ENCODE measurements around the gene PKP1.

The PKP1 gene

GRCh38 chr1:201298396-201299381, 15.4 kb downstream of the PKP1 start:
- TF ChIP-seq POLR2A (IDR thresholded peaks at IDR 0.05; ENCODE audit: low read length) (no peak), GATA1 (IDR thresholded peaks at IDR 0.05; ENCODE audit: low read depth, low read length) (no peak)
- no peak for DNase-seq

GRCh38 chr1:201299968-201300367, 16.7 kb downstream of the PKP1 start:
- no peak for TF ChIP-seq POLR2A (IDR thresholded peaks at IDR 0.05; ENCODE audit: low read length)
- TF ChIP-seq GATA1 (IDR thresholded peaks at IDR 0.05; ENCODE audit: low read depth, low read length), result no peak
- DNase-seq, result peak in 1 of 2 experiments; percentile 17

GRCh38 chr1:201300641-201301040, 17.3 kb downstream of the PKP1 start:
- TF ChIP-seq GATA1 (IDR thresholded peaks at IDR 0.05; ENCODE audit: low read depth, low read length) (no peak), POLR2A (IDR thresholded peaks at IDR 0.05; ENCODE audit: low read length) (no peak)
- no peak for DNase-seq

- no peak for DNase-seq
- TF ChIP-seq POLR2A (IDR thresholded peaks at IDR 0.05; ENCODE audit: low read length) (no peak), GATA1 (IDR thresholded peaks at IDR 0.05; ENCODE audit: low read depth, low read length) (no peak)
These were observed 19.2 kb downstream of the PKP1 start for GRCh38 chr1:201302163-201303152.

GRCh38 chr1:201304126-201304525, 20.8 kb downstream of the PKP1 start:
- no peak for TF ChIP-seq GATA1 (IDR thresholded peaks at IDR 0.05; ENCODE audit: low read depth, low read length)
- DNase-seq, result no peak

- no peak for DNase-seq
- TF ChIP-seq GATA1 (IDR thresholded peaks at IDR 0.05; ENCODE audit: low read depth, low read length) (no peak), POLR2A (IDR thresholded peaks at IDR 0.05; ENCODE audit: low read length) (no peak)
These were observed 22.5 kb downstream of the PKP1 start for GRCh38 chr1:201305815-201306214.

- TF ChIP-seq GATA1 (IDR thresholded peaks at IDR 0.05; ENCODE audit: low read depth, low read length), result no peak
- DNase-seq, result no peak
These were observed 23.9 kb downstream of the PKP1 start for GRCh38 chr1:201307231-201307630.

GRCh38 chr1:201307760-201308499, 24.6 kb downstream of the PKP1 start:
- TF ChIP-seq POLR2A (IDR thresholded peaks at IDR 0.05; ENCODE audit: low read length) (no peak), GATA1 (IDR thresholded peaks at IDR 0.05; ENCODE audit: low read depth, low read length) (no peak)
- peak; percentile 11 to 23 for DNase-seq

- DNase-seq, result peak; percentile 36 to 42
- TF ChIP-seq GATA1 (IDR thresholded peaks at IDR 0.05; ENCODE audit: low read depth, low read length) (no peak), POLR2A (IDR thresholded peaks at IDR 0.05; ENCODE audit: low read length) (no peak)
These were observed 26.1 kb downstream of the PKP1 start for GRCh38 chr1:201309416-201309815.

GRCh38 chr1:201310251-201310985, 27.1 kb downstream of the PKP1 start:
- DNase-seq, result no peak
- no peak for TF ChIP-seq GATA1 (IDR thresholded peaks at IDR 0.05; ENCODE audit: low read depth, low read length)
- no peak for TF ChIP-seq POLR2A (IDR thresholded peaks at IDR 0.05; ENCODE audit: low read length)

GRCh38 chr1:201310986-201311355, 27.7 kb downstream of the PKP1 start:
- TF ChIP-seq GATA1 (IDR thresholded peaks at IDR 0.05; ENCODE audit: low read depth, low read length) (no peak), POLR2A (IDR thresholded peaks at IDR 0.05; ENCODE audit: low read length) (no peak)
- DNase-seq, result no peak

- DNase-seq, result no peak
- TF ChIP-seq POLR2A (IDR thresholded peaks at IDR 0.05; ENCODE audit: low read length), result no peak
- TF ChIP-seq GATA1 (IDR thresholded peaks at IDR 0.05; ENCODE audit: low read depth, low read length), result no peak
These were observed 28.2 kb downstream of the PKP1 start for GRCh38 chr1:201311356-201312011.

Data from erythroblast (primary cell).